HepG2 (cell line): ENCODE results near the gene FGD2. TPM values are rescaled to one million over a fixed set of nuclear protein-coding genes. Genes with fewer than 3 reads are reported as not detected.
A peak's percentile ranks its signal among the peaks of the same experiment; 100 is the strongest.

ENCODE experiments used
- ATAC-seq: fragments of 200-7000 bp; cut with Tn5 transposase; 3 replicates; pipeline ENCODE4 v1.9.1; 2020; ENCODE audit warnings: mild to moderate bottlenecking, moderate library complexity
- BruUV-seq: library from RNA; stranded (reverse); fragments of 400-500 nt; replicated peaks from 2 replicates; lab custom pipeline; 2021; lab: Mats Ljungman, UMichigan
- CTCF ChIA-PET: fragments of 300-600 bp; formaldehyde crosslinking; extraction: SDS; loops from one replicate; lab custom pipeline; 2021; ENCODE audit warnings: low total read pairs, inconsistent platforms, low intra/inter-chr PET ratio; lab: Yijun Ruan, JAX
- POLR2A ChIA-PET: fragments of 350-600 bp; sonication (Branson Sonifier 250); formaldehyde crosslinking; loops from one replicate; lab custom pipeline; 2020; ENCODE audit warnings: antibody characterized with exemption, inconsistent platforms; lab: Yijun Ruan, JAX
- DNase-seq: peaks from one replicate; pipeline ENCODE4 v3.0.0-alpha.2; 2015; ENCODE audit warnings: low spot score
- FAIRE-seq: peaks from 3 replicates; lab custom pipeline; 2011; peaks lifted over from hg19 to GRCh38; lab: Jason Lieb, UNC
- H2AFZ ChIP-seq: one replicate; pipeline ENCODE4 v1.6.1; 2011; ENCODE audit warnings: low read length, inconsistent platforms
- H3K27ac ChIP-seq: fragments of 300-600 bp; 3 replicates; pipeline ENCODE4 v1.8.0; 2011; ENCODE audit warnings: mixed run types, mild to moderate bottlenecking, mixed read lengths, low read length, inconsistent platforms; ENCODE audit not compliant: insufficient read depth; ENCODE audit errors: extremely low read length
- H3K27me3 ChIP-seq, 2 experiments: fragments of 200-600 bp in 1 of 2; 2 replicates in 1 of 2; 3 replicates in 1 of 2; pipeline versions ENCODE4 v1.6.0 to v1.8.0; 2011; ENCODE audit warnings: low read length in 2 of 2, mild to moderate bottlenecking in 2 of 2, moderate library complexity in 2 of 2, inconsistent platforms in 1 of 2; ENCODE audit not compliant: insufficient read depth in 2 of 2, control insufficient read depth in 1 of 2
- H3K36me3 ChIP-seq, 2 experiments: fragments of 200-600 bp in 1 of 2; replicated peaks in 1 of 2; 2 replicates in 1 of 2; 3 replicates in 1 of 2; pipeline versions ENCODE4 v1.5.1 to v1.8.0; 2011; ENCODE audit warnings: low read length in 2 of 2, inconsistent platforms in 1 of 2; ENCODE audit not compliant: insufficient read depth in 2 of 2, control insufficient read depth in 1 of 2
- H3K4me1 ChIP-seq: 2 replicates; pipeline ENCODE4 v1.5.1; 2012; ENCODE audit warnings: low read length, inconsistent platforms; ENCODE audit not compliant: insufficient read depth
- H3K4me2 ChIP-seq: 2 replicates; pipeline ENCODE4 v1.6.0; 2011; ENCODE audit warnings: low read depth, low read length, inconsistent platforms
- H3K4me3 ChIP-seq, 3 experiments: fragments of 200-600 bp in 1 of 3; sonication (generic), shearing (Covaris generic) in 1 of 3; replicated peaks in 1 of 3; 2 replicates each; pipeline ENCODE4 v1.5.1; 2011 to 2016; ENCODE audit warnings: low read length in 3 of 3, inconsistent platforms in 2 of 3, low read depth in 2 of 3, mild to moderate bottlenecking in 2 of 3, control low read depth in 1 of 3, mixed read lengths in 1 of 3; ENCODE audit not compliant: insufficient read depth in 1 of 3
- H3K79me2 ChIP-seq: one replicate; pipeline ENCODE4 v1.6.1; 2011; ENCODE audit warnings: low read length, inconsistent platforms; ENCODE audit not compliant: insufficient read depth
- H3K9ac ChIP-seq: 2 replicates; pipeline ENCODE4 v1.6.0; 2011; ENCODE audit warnings: mild to moderate bottlenecking, low read depth, low read length, inconsistent platforms; ENCODE audit not compliant: insufficient read depth
- H3K9me3 ChIP-seq: 2 replicates; pipeline ENCODE4 v1.5.1; 2012; ENCODE audit warnings: mild to moderate bottlenecking, low read length
- H4K20me1 ChIP-seq: 2 replicates; pipeline ENCODE4 v1.6.0; 2011; ENCODE audit warnings: inconsistent platforms, mild to moderate bottlenecking, low read length, moderate library complexity; ENCODE audit not compliant: insufficient read depth
- FOXA3 ChIP-seq: IDR thresholded peaks from 2 replicates; pipeline ENCODE4 v1.6.1; 2016; ENCODE audit warnings: missing genetic modification reagents, missing compliant biosample characterization
- KLF6 ChIP-seq: IDR thresholded peaks from 2 replicates; pipeline ENCODE4 v1.8.0; 2016; ENCODE audit warnings: missing biosample characterization, missing genetic modification reagents
- MTA1 ChIP-seq: sonication (generic); formaldehyde crosslinking; IDR thresholded peaks from 2 replicates; pipeline ENCODE4 v1.4.0; 2020; ENCODE audit warnings: missing genetic modification reagents, mild to moderate bottlenecking, borderline replicate concordance
- RBM22 ChIP-seq: fragments of 200-400 bp; formaldehyde crosslinking; optimal IDR thresholded peaks from 2 replicates; pipeline ENCODE3; 2017; ENCODE audit warnings: mild to moderate bottlenecking, low read length, moderate library complexity
- SAP130 ChIP-seq: IDR thresholded peaks from 2 replicates; pipeline ENCODE4 v1.6.1; 2016; ENCODE audit warnings: low read depth
- ZKSCAN1 ChIP-seq: fragments of 150-350 bp; IDR thresholded peaks from 2 replicates; pipeline ENCODE4 v1.6.1; 2014; ENCODE audit warnings: low read length
- ZNF20 ChIP-seq: sonication (generic); formaldehyde crosslinking; IDR thresholded peaks from 2 replicates; pipeline ENCODE4 v1.4.0; 2020; ENCODE audit warnings: mild to moderate bottlenecking, moderate library complexity, missing genetic modification reagents
- ZNF501 ChIP-seq: sonication (generic); formaldehyde crosslinking; IDR thresholded peaks from 2 replicates; pipeline ENCODE4 v1.5.1; 2020; ENCODE audit warnings: mild to moderate bottlenecking, moderate library complexity, missing genetic modification reagents
- ZNF83 ChIP-seq: sonication (generic); formaldehyde crosslinking; IDR thresholded peaks from 2 replicates; pipeline ENCODE4 v1.4.0; 2020; ENCODE audit warnings: missing genetic modification reagents, mild to moderate bottlenecking, borderline replicate concordance
- WGBS: methylation state at CpG from one replicate; pipeline ENCODE4 v1.1.6; 2017; ENCODE audit warnings: low lambda C conversion rate; 5-methylcytosine and 5-hydroxymethylcytosine counted together
- in situ Hi-C: cut with HindIII; loops from 2 replicates; pipeline ENCODE4 v1.10.0; 2017; ENCODE audit warnings: low pct_unique_long_range_greater_than_20kb; ENCODE audit not compliant: extremely low pct_ligation_motif_present
- intact Hi-C: fragments of 100-400 bp; cut with micrococcal nuclease; formaldehyde crosslinking; loops from one replicate; pipeline ENCODE4 v1.10.0; 2022; ENCODE audit not compliant: unreplicated experiment
- polyA plus RNA-seq, 8 experiments: library from polyadenylated mRNA; depleted of rRNA in 3 of 8; stranded (reverse) in 7 of 8; unstranded in 1 of 8; fragments of >200 nt; fragmentation: Illumina TruSeq in 4 of 8; extraction: Trizol in 4 of 8; gene quantifications; 2 replicates each; pipeline versions ENCODE4 v1.2.1 to v1.2.3, GENCODE V29; 2011 to 2016; ENCODE audit warnings: low read depth in 4 of 8, missing spikeins in 1 of 8, mixed read lengths in 1 of 8; ENCODE audit not compliant: insufficient read depth in 1 of 8
- total RNA-seq, 5 experiments: library from RNA; depleted of rRNA; stranded (reverse); fragments of >200 nt; fragmentation: Illumina TruSeq; extraction: Trizol; gene quantifications; 2 replicates each; pipeline ENCODE4 v1.2.3, GENCODE V29; 2016; ENCODE audit warnings: low read depth in 1 of 5
- TF ChIP-seq, protein P1 (sequence below): fragments of 450-650 bp; IDR thresholded peaks from 2 replicates; pipeline ENCODE4 v1.6.1; 2017
- TF ChIP-seq, protein P2 (sequence below), 2 experiments: sonication (generic) in 1 of 2; formaldehyde crosslinking in 1 of 2; IDR thresholded peaks; 2 replicates each; pipeline versions ENCODE4 v1.6.1 to v1.9.0; 2014 to 2022; ENCODE audit warnings: antibody characterized with exemption in 1 of 2, borderline replicate concordance in 1 of 2, inconsistent platforms in 1 of 2, low read depth in 1 of 2, missing genetic modification reagents in 1 of 2
- TF ChIP-seq, protein P3 (sequence below): sonication (generic); formaldehyde crosslinking; conservative IDR thresholded peaks from 2 replicates; pipeline ENCODE4 v1.8.1; 2023; ENCODE audit warnings: missing genetic modification reagents
- TF ChIP-seq, protein P4 (sequence below): IDR thresholded peaks from 2 replicates; pipeline ENCODE4 v1.6.1; 2016; ENCODE audit warnings: control low read depth

FGD2 gene
- total and polyA plus RNA-seq, 2 of the 13 experiments (the other 11 are each of a cell fraction or from before 2014, with no cell fraction given), result not detected

DNA sequence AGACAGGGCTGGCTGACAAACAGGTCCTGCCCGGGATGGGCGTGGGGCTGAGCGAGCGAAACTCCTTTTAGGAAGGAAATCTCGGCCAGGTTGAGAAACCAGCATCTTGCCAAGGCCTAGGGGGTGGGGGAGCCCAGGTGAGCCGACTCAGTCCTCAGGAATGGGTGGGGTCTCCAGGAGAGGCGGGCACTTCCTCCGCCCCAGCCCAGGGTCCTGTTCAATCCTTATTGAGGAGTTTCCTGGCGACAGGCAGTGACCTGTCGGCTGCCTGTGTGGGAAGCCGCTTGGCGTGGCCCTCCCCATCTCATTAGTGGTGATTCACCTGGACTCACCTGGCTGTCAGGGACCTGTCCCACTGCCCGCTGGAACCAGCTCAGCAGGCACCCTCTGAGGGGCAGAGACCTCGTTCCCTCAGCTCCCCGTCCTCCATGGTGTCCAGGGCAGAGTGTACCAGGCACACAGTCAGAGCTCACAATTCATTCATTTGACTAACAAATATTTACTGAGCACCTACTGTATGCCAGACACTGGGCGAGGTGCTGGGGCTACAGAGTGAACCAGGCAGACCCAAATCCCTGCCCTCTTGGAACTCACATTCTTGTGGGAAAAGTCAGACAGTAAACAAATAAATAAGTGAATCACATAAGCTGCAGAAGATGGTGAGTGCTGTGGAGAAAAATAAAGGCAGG lies 51.1 kb downstream of the FGD2 start:
- ChIA-PET CTCF (interaction anchor here (1.2 to 1.5 kb wide), 2 partner anchors 37 to 115 kb away, joined by 3 to 5 read pairs; no protein-coding TSS in a partner anchor), POLR2A (interaction anchor here (1.2 to 8.5 kb wide), 7 partner anchors 48 to 115 kb away, joined by 3 to 119 read pairs (median 6); partner anchors contain the start of gene PIM1)
- no peaks in the 10 kb centered on the region for H3K36me3 ChIP-seq
- H3K4me1 ChIP-seq, result peaks cover 97% of the 10 kb centered on the region
- H3K9me3 ChIP-seq, result no peaks in the 10 kb centered on the region
- no peak overlapping the region for H3K4me2 ChIP-seq
- no peak overlapping the region for H3K27ac ChIP-seq
- DNase-seq (peak; percentile 60), ATAC-seq (no peak), FAIRE-seq (no peak)
- in situ Hi-C loops (no loop called here), intact Hi-C loops (loop anchor here (5.0 kb wide), 1 partner anchor 71 kb away; no protein-coding TSS in a partner anchor)
- BruUV-seq, result no TSS peak
- WGBS, result 94% methylated on average over 9 of the region's 16 CpGs
- no peaks in the 10 kb centered on the region for H3K79me2 ChIP-seq
- no peaks in the 10 kb centered on the region for H4K20me1 ChIP-seq
- no peak overlapping the region for H3K9ac ChIP-seq
- H3K4me3 ChIP-seq, result no peak overlapping the region
- no peak overlapping the region for H2AFZ ChIP-seq
- no peaks in the 10 kb centered on the region for H3K27me3 ChIP-seq
- TF ChIP-seq ZNF501 (CRISPR knock-in tag) (no peak), KLF6 (no peak), ZNF20 (no peak), SAP130 (CRISPR knock-in tag) (0 out of 2 replicates have a peak, but pooled peaks have one; percentile 32), MTA1 (CRISPR knock-in tag) (no peak), RBM22 (no peak), ZKSCAN1 (peak; percentile 84), ZNF83 (CRISPR knock-in tag) (no peak), FOXA3 (CRISPR knock-in tag) (peak; percentile 19; the same call in 1 of the 2 replicates)
- TF ChIP-seq, protein P1, sequence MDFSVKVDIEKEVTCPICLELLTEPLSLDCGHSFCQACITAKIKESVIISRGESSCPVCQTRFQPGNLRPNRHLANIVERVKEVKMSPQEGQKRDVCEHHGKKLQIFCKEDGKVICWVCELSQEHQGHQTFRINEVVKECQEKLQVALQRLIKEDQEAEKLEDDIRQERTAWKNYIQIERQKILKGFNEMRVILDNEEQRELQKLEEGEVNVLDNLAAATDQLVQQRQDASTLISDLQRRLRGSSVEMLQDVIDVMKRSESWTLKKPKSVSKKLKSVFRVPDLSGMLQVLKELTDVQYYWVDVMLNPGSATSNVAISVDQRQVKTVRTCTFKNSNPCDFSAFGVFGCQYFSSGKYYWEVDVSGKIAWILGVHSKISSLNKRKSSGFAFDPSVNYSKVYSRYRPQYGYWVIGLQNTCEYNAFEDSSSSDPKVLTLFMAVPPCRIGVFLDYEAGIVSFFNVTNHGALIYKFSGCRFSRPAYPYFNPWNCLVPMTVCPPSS, result no peak
- TF ChIP-seq, protein P2, sequence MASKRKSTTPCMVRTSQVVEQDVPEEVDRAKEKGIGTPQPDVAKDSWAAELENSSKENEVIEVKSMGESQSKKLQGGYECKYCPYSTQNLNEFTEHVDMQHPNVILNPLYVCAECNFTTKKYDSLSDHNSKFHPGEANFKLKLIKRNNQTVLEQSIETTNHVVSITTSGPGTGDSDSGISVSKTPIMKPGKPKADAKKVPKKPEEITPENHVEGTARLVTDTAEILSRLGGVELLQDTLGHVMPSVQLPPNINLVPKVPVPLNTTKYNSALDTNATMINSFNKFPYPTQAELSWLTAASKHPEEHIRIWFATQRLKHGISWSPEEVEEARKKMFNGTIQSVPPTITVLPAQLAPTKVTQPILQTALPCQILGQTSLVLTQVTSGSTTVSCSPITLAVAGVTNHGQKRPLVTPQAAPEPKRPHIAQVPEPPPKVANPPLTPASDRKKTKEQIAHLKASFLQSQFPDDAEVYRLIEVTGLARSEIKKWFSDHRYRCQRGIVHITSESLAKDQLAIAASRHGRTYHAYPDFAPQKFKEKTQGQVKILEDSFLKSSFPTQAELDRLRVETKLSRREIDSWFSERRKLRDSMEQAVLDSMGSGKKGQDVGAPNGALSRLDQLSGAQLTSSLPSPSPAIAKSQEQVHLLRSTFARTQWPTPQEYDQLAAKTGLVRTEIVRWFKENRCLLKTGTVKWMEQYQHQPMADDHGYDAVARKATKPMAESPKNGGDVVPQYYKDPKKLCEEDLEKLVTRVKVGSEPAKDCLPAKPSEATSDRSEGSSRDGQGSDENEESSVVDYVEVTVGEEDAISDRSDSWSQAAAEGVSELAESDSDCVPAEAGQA (IDR thresholded peaks at IDR 0.05; ENCODE audit: low read depth), result no peak
- TF ChIP-seq, protein P2 (CRISPR knock-in tag; IDR thresholded peaks at IDR 0.05; ENCODE audit: borderline replicate concordance), result no peak
- TF ChIP-seq, protein P3, sequence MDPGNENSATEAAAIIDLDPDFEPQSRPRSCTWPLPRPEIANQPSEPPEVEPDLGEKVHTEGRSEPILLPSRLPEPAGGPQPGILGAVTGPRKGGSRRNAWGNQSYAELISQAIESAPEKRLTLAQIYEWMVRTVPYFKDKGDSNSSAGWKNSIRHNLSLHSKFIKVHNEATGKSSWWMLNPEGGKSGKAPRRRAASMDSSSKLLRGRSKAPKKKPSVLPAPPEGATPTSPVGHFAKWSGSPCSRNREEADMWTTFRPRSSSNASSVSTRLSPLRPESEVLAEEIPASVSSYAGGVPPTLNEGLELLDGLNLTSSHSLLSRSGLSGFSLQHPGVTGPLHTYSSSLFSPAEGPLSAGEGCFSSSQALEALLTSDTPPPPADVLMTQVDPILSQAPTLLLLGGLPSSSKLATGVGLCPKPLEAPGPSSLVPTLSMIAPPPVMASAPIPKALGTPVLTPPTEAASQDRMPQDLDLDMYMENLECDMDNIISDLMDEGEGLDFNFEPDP (CRISPR knock-in tag), result no peak
- TF ChIP-seq, protein P4, sequence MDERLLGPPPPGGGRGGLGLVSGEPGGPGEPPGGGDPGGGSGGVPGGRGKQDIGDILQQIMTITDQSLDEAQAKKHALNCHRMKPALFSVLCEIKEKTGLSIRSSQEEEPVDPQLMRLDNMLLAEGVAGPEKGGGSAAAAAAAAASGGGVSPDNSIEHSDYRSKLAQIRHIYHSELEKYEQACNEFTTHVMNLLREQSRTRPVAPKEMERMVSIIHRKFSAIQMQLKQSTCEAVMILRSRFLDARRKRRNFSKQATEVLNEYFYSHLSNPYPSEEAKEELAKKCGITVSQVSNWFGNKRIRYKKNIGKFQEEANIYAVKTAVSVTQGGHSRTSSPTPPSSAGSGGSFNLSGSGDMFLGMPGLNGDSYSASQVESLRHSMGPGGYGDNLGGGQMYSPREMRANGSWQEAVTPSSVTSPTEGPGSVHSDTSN (CRISPR knock-in tag), result no peak
